ENCODE results near the gene SERBP1.

Gene SERBP1

GRCh38 chr1:67359592-67359991 is 70.6 kb downstream of the SERBP1 start:
- no peak overlapping the region for H3K27ac ChIP-seq
- TF ChIP-seq CTCF (conservative IDR thresholded peaks at IDR 0.05) (no peak), ZFX (IDR thresholded peaks at IDR 0.05) (no peak)
